ENCODE results near the gene STPG1.
"Not testable (repeated sequence)": the region's sequence is repeated elsewhere in the genome, so short reads cannot be mapped to it uniquely, and the experiment has no call there.

Gene STPG1

GRCh38 chr1:24452922-24453485 lies 39.4 kb upstream of the STPG1 start:
- no peak for DNase-seq (ENCODE audit: extremely low read depth, low read depth)
- H3K4me3 ChIP-seq (replicated peaks; ENCODE audit: low read depth, low read length), result no peak overlapping the region
- TF ChIP-seq, protein P1, sequence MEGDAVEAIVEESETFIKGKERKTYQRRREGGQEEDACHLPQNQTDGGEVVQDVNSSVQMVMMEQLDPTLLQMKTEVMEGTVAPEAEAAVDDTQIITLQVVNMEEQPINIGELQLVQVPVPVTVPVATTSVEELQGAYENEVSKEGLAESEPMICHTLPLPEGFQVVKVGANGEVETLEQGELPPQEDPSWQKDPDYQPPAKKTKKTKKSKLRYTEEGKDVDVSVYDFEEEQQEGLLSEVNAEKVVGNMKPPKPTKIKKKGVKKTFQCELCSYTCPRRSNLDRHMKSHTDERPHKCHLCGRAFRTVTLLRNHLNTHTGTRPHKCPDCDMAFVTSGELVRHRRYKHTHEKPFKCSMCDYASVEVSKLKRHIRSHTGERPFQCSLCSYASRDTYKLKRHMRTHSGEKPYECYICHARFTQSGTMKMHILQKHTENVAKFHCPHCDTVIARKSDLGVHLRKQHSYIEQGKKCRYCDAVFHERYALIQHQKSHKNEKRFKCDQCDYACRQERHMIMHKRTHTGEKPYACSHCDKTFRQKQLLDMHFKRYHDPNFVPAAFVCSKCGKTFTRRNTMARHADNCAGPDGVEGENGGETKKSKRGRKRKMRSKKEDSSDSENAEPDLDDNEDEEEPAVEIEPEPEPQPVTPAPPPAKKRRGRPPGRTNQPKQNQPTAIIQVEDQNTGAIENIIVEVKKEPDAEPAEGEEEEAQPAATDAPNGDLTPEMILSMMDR (IDR thresholded peaks at IDR 0.05; ENCODE audit: low read depth, low read length, missing control alignments), result no peak

DNA sequence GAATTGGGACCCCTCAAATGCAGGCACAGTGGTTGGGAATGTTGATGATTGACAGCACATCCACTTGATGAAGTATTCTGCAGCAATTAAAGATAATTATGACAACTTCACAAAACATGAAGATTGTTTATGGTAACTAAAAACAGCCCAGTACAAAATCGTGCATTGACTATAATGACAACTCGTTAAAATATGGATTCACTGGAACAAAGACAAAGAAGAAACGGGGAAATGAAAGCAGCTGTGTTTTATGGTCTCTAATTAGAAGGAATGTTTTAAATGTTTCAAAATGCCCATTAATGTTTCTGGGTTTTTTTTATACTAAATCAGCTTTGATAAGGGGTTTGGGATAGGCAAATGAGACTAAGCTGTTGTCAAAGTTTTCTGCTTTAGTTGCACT lies 38.2 kb upstream of the STPG1 start:
- no peak for DNase-seq (ENCODE audit: extremely low read depth, low read depth)
- no peak overlapping the region for H3K4me3 ChIP-seq (replicated peaks; ENCODE audit: low read depth, low read length)
- TF ChIP-seq, protein P1 (IDR thresholded peaks at IDR 0.05; ENCODE audit: low read depth, low read length, missing control alignments), result no peak

- TF ChIP-seq, protein P1 (IDR thresholded peaks at IDR 0.05; ENCODE audit: low read depth, low read length, missing control alignments), result no peak
Measured at GRCh38 chr1:24450857-24451397, 37.3 kb upstream of the STPG1 start.

GRCh38 chr1:24450316-24450715 lies 36.7 kb upstream of the STPG1 start:
- TF ChIP-seq, protein P1 (IDR thresholded peaks at IDR 0.05; ENCODE audit: low read depth, low read length, missing control alignments), result no peak
- DNase-seq (ENCODE audit: extremely low read depth, low read depth), result no peak
- H3K4me3 ChIP-seq (replicated peaks; ENCODE audit: low read depth, low read length), result no peak overlapping the region

More at GRCh38 chr1:24450857-24451397, 37.3 kb upstream of the STPG1 start:
- no peak for DNase-seq (ENCODE audit: extremely low read depth, low read depth)
- no peak overlapping the region for H3K4me3 ChIP-seq (replicated peaks; ENCODE audit: low read depth, low read length)

GRCh38 chr1:24446446-24446845 lies 32.9 kb upstream of the STPG1 start:
- not testable (repeated sequence) for H3K4me3 ChIP-seq (replicated peaks; ENCODE audit: low read depth, low read length); DNase-seq (ENCODE audit: extremely low read depth, low read depth)

DNA sequence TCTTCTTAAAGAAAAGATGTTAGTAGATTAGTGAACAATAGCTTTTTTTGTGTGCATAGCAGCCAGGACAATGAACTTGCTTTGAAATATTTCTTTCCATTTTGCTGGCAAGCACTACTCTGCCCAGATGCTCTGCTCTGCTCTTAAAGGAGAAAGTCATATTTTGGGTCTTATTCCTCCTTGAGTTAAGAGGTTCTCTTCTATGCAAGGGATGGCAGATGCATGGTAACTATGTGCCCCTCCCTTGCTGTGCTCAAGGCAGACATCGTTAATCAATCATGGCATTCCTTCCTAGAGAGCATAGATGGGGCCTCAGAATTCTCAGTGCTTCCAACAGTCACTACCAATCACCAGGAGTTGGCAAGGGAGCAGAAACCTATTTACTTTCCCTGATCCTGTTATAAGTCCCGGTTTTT lies 29.7 kb upstream of the STPG1 start:
- no peak for DNase-seq (ENCODE audit: extremely low read depth, low read depth)
- H3K4me3 ChIP-seq (replicated peaks; ENCODE audit: low read depth, low read length), result no peak overlapping the region
- TF ChIP-seq, protein P1 (IDR thresholded peaks at IDR 0.05; ENCODE audit: low read depth, low read length, missing control alignments), result no peak

DNA sequence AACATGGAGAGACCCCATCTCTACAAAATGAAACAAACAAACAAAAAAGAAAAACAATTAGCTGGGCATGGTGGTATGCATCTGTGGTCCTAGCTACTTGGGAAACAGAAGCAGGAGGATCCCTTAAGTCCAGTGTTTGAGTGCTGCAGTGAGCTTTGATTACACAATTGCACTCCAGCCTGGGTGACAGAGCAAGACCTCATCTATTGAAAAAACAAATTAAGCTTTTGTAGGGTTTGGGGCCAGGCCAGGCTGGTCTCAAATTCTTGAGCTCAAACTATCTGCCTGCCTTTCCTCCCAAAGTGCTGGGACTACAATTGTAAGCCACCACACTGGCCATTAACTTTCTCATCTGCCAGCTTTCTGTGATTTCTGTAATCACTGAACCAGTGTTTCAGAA lies 29.2 kb upstream of the STPG1 start:
- TF ChIP-seq, protein P1 (IDR thresholded peaks at IDR 0.05; ENCODE audit: low read depth, low read length, missing control alignments), result no peak
- no peak overlapping the region for H3K4me3 ChIP-seq (replicated peaks; ENCODE audit: low read depth, low read length)
- no peak for DNase-seq (ENCODE audit: extremely low read depth, low read depth)
